CD14-positive monocyte (primary cell): Measurements from ENCODE around the gene GPR183. TPM values are rescaled to one million over a fixed set of nuclear protein-coding genes. Genes with fewer than 3 reads are reported as not detected.

Experiments
- DNase-seq, 3 donors: peaks; one replicate each; pipeline ENCODE4 v3.0.0-alpha.2; 2011 to 2022
- H2AFZ ChIP-seq: 2 replicates; pipeline ENCODE4 v1.6.0; 2012; ENCODE audit warnings: mild to moderate bottlenecking, low read depth, low read length, inconsistent platforms; ENCODE audit not compliant: insufficient read depth, poor library complexity, severe bottlenecking
- H3K27ac ChIP-seq, 2 donors: 1 replicate in 1 of 2; 2 replicates in 1 of 2; pipeline ENCODE4 v1.5.1; 2012 to 2013; ENCODE audit warnings: low read length in 2 of 2, control low read depth in 1 of 2, inconsistent platforms in 1 of 2, low read depth in 1 of 2, mild to moderate bottlenecking in 1 of 2
- H3K27me3 ChIP-seq, 2 donors: one replicate each; pipeline versions ENCODE4 v1.6.0 to v1.6.1; 2011 to 2013; ENCODE audit warnings: low read length in 2 of 2; ENCODE audit not compliant: control insufficient read depth in 2 of 2, insufficient read depth in 2 of 2
- H3K36me3 ChIP-seq, 2 donors: replicated peaks in 1 of 2; 1 replicate in 1 of 2; 2 replicates in 1 of 2; pipeline versions ENCODE4 v1.5.1 to v1.6.1; 2012 to 2013; ENCODE audit warnings: low read length in 2 of 2, control low read depth in 1 of 2, inconsistent platforms in 1 of 2, mild to moderate bottlenecking in 1 of 2; ENCODE audit not compliant: insufficient read depth in 2 of 2, control insufficient read depth in 1 of 2
- H3K4me1 ChIP-seq, 2 donors: 1 replicate in 1 of 2; 2 replicates in 1 of 2; pipeline versions ENCODE4 v1.5.1 to v1.6.1; 2012 to 2013; ENCODE audit warnings: low read length in 2 of 2, control low read depth in 1 of 2, inconsistent platforms in 1 of 2, mild to moderate bottlenecking in 1 of 2, moderate library complexity in 1 of 2; ENCODE audit not compliant: insufficient read depth in 2 of 2, control insufficient read depth in 1 of 2
- H3K4me2 ChIP-seq: replicated peaks from 2 replicates; pipeline ENCODE3; 2012; ENCODE audit warnings: low read length, moderate library complexity, mild to moderate bottlenecking; ENCODE audit not compliant: poor library complexity, severe bottlenecking; ENCODE audit errors: extremely low read depth
- H3K4me3 ChIP-seq, 3 experiments: fragments of 200-600 bp in 1 of 3; sonication (generic) in 1 of 3; replicated peaks in 1 of 3; 1 replicate in 2 of 3; 2 replicates in 1 of 3; pipeline ENCODE4 v1.5.1; 2011 to 2013; ENCODE audit warnings: low read length in 3 of 3, mild to moderate bottlenecking in 3 of 3, control low read depth in 2 of 3, low read depth in 2 of 3, inconsistent platforms in 1 of 3, moderate library complexity in 1 of 3
- H3K79me2 ChIP-seq: 2 replicates; pipeline ENCODE4 v1.6.0; 2012; ENCODE audit warnings: mild to moderate bottlenecking, control low read depth, inconsistent platforms, low read length, moderate library complexity; ENCODE audit not compliant: insufficient read depth
- H3K9ac ChIP-seq: 2 replicates; pipeline ENCODE4 v1.6.0; 2017; ENCODE audit warnings: low read length, mild to moderate bottlenecking; ENCODE audit not compliant: insufficient read depth, poor library complexity, severe bottlenecking
- H3K9me3 ChIP-seq, 2 donors: replicated peaks in 1 of 2; 1 replicate in 1 of 2; 2 replicates in 1 of 2; pipeline versions ENCODE4 v1.5.1 to v1.6.1; 2012 to 2013; ENCODE audit warnings: low read length in 2 of 2, control low read depth in 1 of 2; ENCODE audit not compliant: control insufficient read depth in 1 of 2, insufficient read depth in 1 of 2
- H4K20me1 ChIP-seq: 2 replicates; pipeline ENCODE4 v1.6.0; 2012; ENCODE audit warnings: mild to moderate bottlenecking, low read length, control low read depth, moderate library complexity; ENCODE audit not compliant: insufficient read depth
- H3K27ac Mint-ChIP-seq, 7 donors: one replicate each; pipeline ENCODE4 v1.8.0; 2020; ENCODE audit warnings: mild to moderate bottlenecking in 7 of 7, mixed read lengths in 7 of 7, moderate library complexity in 6 of 7, inconsistent platforms in 2 of 7
- H3K27me3 Mint-ChIP-seq, 3 donors: one replicate each; pipeline ENCODE4 v1.8.0; 2021 to 2022; ENCODE audit warnings: low read depth in 3 of 3, mild to moderate bottlenecking in 3 of 3, mixed read lengths in 3 of 3, moderate library complexity in 3 of 3, inconsistent platforms in 1 of 3
- H3K36me3 Mint-ChIP-seq, 2 donors: one replicate each; pipeline ENCODE4 v1.8.0; 2020; ENCODE audit warnings: mixed read lengths in 2 of 2, inconsistent platforms in 1 of 2, mild to moderate bottlenecking in 1 of 2
- H3K4me1 Mint-ChIP-seq: one replicate; pipeline ENCODE4 v1.8.0; 2020; ENCODE audit warnings: mild to moderate bottlenecking, mixed read lengths
- H3K4me3 Mint-ChIP-seq, 2 donors: one replicate each; pipeline ENCODE4 v1.8.0; 2020; ENCODE audit warnings: mild to moderate bottlenecking in 2 of 2, mixed read lengths in 2 of 2, moderate library complexity in 1 of 2
- H3K9me3 Mint-ChIP-seq, 7 donors: one replicate each; pipeline ENCODE4 v1.8.0; 2020 to 2022; ENCODE audit warnings: mixed read lengths in 7 of 7, mild to moderate bottlenecking in 6 of 7, moderate library complexity in 6 of 7, inconsistent platforms in 2 of 7
- WGBS: methylation state at CpG from one replicate; pipeline ENCODE4 v1.1.5; 2013; ENCODE audit warnings: missing lambda C conversion rate; ENCODE audit not compliant: insufficient coverage; 5-methylcytosine and 5-hydroxymethylcytosine counted together
- intact Hi-C, 2 donors: fragments of 100-400 bp; cut with micrococcal nuclease; formaldehyde crosslinking; loops; one replicate each; pipeline versions ENCODE4 v1.15.0 to v1.15.1; 2023
- polyA plus RNA-seq, 3 donors: library from polyadenylated mRNA; depleted of rRNA in 1 of 3; unstranded in 2 of 3; stranded (reverse) in 1 of 3; fragments of 300-500 nt in 2 of 3; fragments of >200 nt in 1 of 3; fragmentation: Illumina TruSeq in 2 of 3; gene quantifications; 1 replicate in 2 of 3; 2 replicates in 1 of 3; pipeline ENCODE4 v1.2.3, GENCODE V29; 2012 to 2021
- TF ChIP-seq, protein P1 (sequence below): fragments of 200-600 bp; IDR thresholded peaks from one replicate; pipeline ENCODE4 v1.8.0; 2022; ENCODE audit warnings: antibody characterized with exemption, mild to moderate bottlenecking

GPR183 gene
- polyA plus RNA-seq, 3 donors = 190 to 459 (median 288) TPM

GRCh38 chr13:99265821-99266426 is 41.3 kb downstream of the GPR183 start:
- Histone ChIP-seq H3K4me2 (no peak overlapping the region), H3K27me3 (no peaks in the 10 kb centered on the region), H3K36me3 (peaks cover 7 to 31% of the 10 kb centered on the region in 2 donors), H3K79me2 (peaks cover 77% of the 10 kb centered on the region), H3K4me1 (peaks cover 26 to 45% of the 10 kb centered on the region in 2 donors), H4K20me1 (peaks cover 3% of the 10 kb centered on the region), H3K27ac (no peak overlapping the region), H3K4me3 (no peak overlapping the region), H3K9me3 (no peaks in the 10 kb centered on the region), H2AFZ (no peak overlapping the region), H3K9ac (no peak overlapping the region)
- Mint-ChIP-seq H3K4me1 (peaks cover 51% of the 10 kb centered on the region), H3K27ac (no peak overlapping the region), H3K9me3 (no peaks in the 10 kb centered on the region), H3K36me3 (peaks cover 35 to 45% of the 10 kb centered on the region in 2 donors), H3K4me3 (no peak overlapping the region), H3K27me3 (peaks cover 0 to 2% (median 0%) of the 10 kb centered on the region in 3 donors)
- intact Hi-C loops = loop anchor here (2.0 to 10.0 kb wide), 4 partner anchors 87 to 171 kb away; no protein-coding TSS in a partner anchor
- TF ChIP-seq, protein P1, sequence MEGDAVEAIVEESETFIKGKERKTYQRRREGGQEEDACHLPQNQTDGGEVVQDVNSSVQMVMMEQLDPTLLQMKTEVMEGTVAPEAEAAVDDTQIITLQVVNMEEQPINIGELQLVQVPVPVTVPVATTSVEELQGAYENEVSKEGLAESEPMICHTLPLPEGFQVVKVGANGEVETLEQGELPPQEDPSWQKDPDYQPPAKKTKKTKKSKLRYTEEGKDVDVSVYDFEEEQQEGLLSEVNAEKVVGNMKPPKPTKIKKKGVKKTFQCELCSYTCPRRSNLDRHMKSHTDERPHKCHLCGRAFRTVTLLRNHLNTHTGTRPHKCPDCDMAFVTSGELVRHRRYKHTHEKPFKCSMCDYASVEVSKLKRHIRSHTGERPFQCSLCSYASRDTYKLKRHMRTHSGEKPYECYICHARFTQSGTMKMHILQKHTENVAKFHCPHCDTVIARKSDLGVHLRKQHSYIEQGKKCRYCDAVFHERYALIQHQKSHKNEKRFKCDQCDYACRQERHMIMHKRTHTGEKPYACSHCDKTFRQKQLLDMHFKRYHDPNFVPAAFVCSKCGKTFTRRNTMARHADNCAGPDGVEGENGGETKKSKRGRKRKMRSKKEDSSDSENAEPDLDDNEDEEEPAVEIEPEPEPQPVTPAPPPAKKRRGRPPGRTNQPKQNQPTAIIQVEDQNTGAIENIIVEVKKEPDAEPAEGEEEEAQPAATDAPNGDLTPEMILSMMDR = peak; percentile 84
- DNase-seq = peak; percentile 44 to 66 (median 61)
- no CpG with 5 or more reads among the region's 3 CpGs for WGBS

- Mint-ChIP-seq H3K36me3 (peaks cover 38 to 45% of the 10 kb centered on the region in 2 donors), H3K4me1 (peaks cover 50% of the 10 kb centered on the region), H3K27me3 (peaks cover 0 to under 1% (median 0%) of the 10 kb centered on the region in 3 donors), H3K4me3 (no peak overlapping the region), H3K9me3 (no peaks in the 10 kb centered on the region), H3K27ac (peak overlapping the region in 2 of 7 donors; percentile 7 to 73)
- intact Hi-C loops = loop anchor here (2.0 to 10.0 kb wide), 4 partner anchors 86 to 172 kb away; no protein-coding TSS in a partner anchor
- H3K27me3 ChIP-seq = no peaks in the 10 kb centered on the region
- no peak overlapping the region for H3K27ac ChIP-seq
- H3K79me2 ChIP-seq = peaks cover 83% of the 10 kb centered on the region
- H3K4me3 ChIP-seq = no peak overlapping the region
- no peak overlapping the region for H3K4me2 ChIP-seq
- H3K9me3 ChIP-seq = no peaks in the 10 kb centered on the region
- no peak overlapping the region for H2AFZ ChIP-seq
- WGBS = 73% methylated on average over 1 of the region's 8 CpGs
- no peak for DNase-seq
- TF ChIP-seq, protein P1 = no peak
- H3K36me3 ChIP-seq = peaks cover 7 to 31% of the 10 kb centered on the region in 2 donors
- peaks cover 24 to 45% of the 10 kb centered on the region in 2 donors for H3K4me1 ChIP-seq
- H3K9ac ChIP-seq = no peak overlapping the region
- H4K20me1 ChIP-seq = peaks cover 3% of the 10 kb centered on the region
Observed at GRCh38 chr13:99265162-99265800, 41.9 kb downstream of the GPR183 start.
